IPS-NIHi7 (cell line): ENCODE measurements around the gene MPND.

Experiments
- DNase-seq: peaks from one replicate; pipeline ENCODE4 v3.0.0; 2012; ENCODE audit warnings: mixed read lengths; ENCODE audit errors: extremely low spot score

The MPND gene, protein sequence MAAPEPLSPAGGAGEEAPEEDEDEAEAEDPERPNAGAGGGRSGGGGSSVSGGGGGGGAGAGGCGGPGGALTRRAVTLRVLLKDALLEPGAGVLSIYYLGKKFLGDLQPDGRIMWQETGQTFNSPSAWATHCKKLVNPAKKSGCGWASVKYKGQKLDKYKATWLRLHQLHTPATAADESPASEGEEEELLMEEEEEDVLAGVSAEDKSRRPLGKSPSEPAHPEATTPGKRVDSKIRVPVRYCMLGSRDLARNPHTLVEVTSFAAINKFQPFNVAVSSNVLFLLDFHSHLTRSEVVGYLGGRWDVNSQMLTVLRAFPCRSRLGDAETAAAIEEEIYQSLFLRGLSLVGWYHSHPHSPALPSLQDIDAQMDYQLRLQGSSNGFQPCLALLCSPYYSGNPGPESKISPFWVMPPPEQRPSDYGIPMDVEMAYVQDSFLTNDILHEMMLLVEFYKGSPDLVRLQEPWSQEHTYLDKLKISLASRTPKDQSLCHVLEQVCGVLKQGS

DNA sequence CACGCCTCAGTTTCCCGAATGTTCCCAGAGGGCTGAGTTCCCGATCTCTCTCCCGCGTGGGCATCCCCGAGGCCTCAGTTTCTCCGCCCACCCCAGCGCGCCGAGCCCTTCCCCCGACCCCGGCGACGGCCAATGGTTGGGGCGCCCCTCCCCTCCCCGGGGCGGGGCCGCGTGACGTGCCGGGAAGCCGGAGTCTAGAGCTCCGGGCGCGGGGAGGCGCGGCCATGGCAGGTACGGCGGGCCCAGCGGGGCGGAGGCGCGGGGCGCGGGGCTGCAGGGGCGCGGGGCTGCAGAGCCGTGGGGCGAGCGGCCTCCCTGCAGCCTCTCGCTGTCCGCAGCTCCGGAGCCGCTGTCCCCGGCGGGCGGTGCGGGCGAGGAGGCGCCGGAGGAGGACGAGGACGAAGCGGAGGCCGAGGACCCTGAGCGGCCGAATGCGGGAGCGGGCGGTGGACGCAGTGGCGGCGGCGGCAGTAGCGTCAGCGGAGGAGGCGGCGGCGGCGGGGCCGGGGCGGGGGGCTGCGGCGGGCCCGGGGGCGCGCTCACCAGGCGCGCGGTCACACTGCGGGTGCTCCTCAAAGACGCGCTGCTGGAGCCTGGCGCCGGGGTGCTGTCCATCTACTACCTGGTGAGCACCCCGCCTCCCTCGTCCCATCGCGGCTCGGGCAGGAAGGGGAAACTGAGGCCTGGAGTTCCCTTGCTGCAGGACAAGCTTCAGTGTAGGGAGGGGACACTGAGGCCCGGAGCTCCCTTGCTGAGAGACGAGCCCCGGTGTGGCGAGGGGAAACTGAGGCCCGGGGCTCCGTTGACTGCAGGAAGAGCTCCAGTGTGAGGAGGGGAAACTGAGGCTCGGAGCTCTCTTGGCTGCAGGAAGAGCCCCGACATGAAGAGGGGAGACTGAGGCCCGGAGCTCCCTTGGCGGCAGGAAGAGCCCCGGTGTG lies at the start of gene MPND:
TSS of gene MPND (plus strand) at position 193 of the 938 bp plus-strand sequence. CDS start at position 225, 32 bp downstream.
- peak; percentile 87 for DNase-seq

DNA sequence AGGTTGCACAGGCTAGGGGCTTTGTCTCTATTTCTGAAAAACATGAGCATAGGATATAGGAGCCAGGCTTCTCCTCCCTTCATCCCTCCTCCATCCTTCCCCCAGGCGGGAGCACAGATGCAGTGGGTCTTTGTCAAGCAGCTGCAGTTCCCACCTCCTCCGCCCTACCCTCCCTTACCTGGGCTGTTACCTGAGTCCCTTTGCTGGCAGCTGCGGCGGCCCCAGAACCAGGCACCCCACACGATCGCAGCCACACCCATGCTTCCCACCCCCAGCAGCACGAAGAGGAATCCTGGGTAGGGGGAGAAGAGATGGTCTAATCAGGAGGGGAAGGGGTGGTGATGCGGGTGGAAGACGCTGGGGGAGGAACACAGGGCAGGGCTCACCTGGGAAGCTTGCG lies 49.0 kb upstream of the MPND start:
- no peak for DNase-seq

DNA sequence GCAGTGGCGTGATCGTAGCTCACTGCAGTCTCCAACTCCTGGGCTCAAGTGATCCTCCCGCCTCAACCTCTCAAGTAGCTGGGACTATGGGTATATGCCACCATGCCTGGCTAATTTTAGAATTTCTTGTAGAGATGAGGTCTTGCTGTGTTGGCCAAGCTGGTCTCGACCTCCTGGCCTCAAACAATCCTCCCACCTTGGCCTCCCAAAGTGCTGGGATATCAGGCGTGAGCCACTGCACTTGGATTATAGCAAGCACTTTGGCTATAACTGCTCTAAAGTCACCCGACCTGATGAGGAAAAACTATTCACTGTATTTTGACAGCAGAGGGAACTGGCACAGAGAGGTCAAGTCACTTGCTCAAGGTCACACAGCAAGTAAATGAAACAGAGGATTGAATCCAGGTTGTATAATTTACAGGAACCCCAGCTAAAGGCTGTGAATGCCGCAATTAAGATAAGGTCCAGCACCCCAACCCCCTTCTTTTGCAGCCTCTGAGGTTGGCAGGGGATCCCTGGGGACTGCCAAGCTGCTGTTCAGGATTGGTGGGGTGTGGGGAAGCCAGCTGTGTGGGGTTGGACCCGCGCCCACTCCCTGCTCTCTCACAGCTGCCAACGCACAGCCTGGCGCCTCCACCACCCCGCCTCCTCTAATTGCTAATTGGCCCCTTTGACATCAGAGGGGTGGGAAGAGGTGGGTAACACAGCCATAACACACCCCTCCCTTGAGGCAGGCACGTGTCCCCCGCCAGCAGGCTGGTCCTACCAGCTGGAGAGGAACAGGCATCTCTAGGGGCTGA lies 47.2 kb upstream of the MPND start:
- DNase-seq, result peak; percentile 41

DNA sequence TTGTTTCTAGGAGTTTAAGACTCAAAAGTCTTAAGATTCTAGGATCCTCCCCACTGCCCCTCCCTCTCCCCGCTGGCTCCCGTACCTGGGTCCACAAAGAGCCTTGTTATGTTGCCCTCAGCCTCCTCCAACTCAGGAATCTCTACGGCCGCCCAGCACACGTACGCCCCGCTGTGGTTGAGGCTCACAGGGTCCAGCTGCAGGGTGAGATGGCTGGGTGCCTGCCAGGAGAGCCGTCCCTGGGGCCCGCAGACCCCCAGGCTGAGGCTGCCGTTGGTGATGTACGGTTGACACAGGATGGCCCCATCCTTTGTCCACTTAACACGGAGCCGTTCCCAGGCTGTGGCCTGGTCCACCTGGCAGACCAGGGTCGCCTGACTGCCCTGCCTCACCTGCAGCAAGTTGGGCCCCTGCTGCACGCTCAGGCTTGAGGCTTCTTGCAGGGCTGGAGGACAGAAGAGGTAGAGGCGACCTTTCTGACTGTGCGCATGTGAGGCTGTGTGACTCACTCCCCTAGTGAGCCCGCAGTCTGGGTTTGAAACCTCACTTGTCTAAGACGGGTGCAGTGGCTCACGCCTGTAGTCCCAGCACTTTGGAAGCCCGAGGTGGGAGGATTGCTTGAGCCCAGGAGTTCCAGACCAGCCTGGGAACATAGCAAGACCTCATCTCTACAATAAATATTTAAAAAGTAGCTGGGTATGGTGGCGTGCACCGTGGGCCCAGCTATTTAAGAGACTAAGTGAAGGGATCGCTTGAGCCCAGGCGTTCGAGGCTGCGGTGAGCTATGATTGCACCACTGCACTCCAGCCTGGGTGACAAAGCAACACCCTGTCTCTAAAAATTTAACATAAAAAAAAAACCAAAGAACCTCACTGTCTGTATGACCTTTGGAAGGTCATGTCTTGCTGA lies 45.2 kb upstream of the MPND start:
- no peak for DNase-seq

DNA sequence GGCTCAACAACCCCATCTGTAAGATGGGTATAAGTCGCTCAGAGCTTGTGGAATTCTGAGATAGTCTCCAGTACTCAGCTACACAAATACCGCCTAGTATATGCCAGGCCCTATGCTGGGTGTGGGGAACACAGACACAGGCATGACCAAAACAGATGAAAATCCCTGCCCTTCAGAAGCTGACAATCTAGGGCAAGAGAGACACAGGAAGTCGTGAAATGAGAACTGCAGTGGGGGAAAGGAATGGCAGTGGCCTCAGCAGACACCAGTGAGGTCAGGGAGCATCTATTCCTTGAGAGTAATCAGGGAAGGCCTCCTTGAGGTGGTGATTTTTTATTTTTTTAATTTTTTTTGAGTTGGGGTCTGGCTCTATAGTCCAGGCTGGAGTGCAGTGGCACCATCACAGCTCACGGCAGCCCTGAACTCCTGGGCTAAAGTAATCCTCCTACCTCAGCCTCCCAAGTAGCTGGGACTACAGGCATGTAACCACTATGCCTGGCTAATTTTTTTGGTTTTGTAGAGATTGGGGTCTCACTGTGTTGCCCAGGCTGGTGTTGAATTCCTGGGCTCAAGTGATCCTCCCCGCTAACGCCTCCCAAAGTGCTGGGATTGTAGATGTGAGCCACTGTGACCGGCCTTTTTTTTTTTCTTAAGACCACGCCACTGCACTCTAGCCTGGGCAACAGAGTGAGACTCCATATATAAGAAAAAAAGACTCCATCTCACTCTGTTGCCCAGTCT lies 44.4 kb upstream of the MPND start:
- DNase-seq, result no peak

DNA sequence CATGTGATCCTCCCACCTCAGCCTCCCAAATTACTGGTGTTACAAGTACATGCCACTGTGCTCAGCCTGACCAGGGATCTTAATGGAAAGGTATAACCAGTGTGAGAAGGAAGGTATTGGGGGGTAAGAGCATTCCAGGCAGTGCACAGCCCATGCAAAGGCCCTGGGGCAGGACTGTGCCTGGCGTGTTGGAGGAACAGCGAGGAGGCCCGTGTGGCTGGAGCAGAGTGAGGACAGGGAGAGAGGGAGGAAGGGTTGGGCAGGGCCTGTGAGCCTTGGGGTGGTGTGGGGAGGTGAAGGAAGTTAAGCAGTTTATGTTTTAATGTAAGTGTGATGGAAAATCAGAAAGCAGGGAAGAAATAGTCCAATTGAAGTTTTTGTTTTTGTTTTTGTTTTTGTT lies 42.8 kb upstream of the MPND start:
- DNase-seq, result no peak

DNA sequence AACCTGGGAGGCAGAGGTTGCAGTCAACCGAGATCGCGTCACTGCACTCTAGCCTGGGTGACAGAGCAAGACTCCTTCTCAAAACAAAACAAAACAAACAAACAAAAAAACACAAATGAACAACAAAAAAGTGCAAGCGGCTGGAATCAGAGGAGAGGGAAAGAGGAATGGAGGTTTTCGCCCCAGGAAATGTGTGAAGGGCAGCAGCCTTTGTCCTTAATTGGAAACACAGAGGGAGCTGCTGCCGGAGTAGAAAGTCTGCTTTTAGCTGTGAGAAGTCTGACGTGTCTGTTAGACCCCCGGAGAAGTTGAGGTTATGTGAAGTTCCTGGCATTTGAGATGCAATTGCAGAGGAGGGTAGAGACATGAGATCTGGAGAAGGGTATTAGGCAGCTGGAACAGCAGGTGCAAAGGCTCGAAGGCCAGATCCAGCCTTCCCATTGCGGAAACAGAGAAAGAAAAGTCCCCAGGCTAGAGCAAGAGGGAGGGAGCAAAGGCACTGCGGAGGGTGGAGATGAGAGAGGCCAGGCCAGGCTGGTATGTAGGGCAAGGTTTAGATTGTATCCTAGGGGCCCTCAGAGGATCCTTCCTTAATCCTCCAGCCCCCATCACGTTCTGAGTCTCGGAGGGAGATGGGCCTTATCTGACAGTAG lies 41.6 kb upstream of the MPND start:
- no peak for DNase-seq

DNA sequence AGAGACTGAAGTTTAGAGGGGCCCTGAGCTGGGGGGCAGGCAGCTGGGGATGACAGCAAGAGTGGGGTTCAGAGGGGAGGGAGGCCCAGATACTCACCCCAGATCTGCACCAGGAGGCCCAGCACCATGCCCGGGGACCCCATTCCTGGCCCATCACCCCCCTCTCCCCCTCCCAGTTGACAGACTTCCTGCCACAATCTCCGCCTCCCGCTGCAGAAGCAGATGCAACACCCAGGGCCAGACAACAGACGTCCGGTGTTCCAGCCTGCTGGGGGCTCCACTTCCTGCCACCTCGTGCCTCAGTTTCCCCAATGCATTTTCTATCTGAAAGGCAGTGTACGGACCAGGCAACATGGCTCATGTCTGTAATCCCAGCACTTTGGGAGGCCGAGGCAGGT lies 41.1 kb upstream of the MPND start, which contains the start of gene TMIGD2:
TSS of gene TMIGD2 (minus strand) at position 147 of the 398 bp plus-strand sequence. CDS start at position 143, 4 bp downstream.
- DNase-seq, result no peak

DNA sequence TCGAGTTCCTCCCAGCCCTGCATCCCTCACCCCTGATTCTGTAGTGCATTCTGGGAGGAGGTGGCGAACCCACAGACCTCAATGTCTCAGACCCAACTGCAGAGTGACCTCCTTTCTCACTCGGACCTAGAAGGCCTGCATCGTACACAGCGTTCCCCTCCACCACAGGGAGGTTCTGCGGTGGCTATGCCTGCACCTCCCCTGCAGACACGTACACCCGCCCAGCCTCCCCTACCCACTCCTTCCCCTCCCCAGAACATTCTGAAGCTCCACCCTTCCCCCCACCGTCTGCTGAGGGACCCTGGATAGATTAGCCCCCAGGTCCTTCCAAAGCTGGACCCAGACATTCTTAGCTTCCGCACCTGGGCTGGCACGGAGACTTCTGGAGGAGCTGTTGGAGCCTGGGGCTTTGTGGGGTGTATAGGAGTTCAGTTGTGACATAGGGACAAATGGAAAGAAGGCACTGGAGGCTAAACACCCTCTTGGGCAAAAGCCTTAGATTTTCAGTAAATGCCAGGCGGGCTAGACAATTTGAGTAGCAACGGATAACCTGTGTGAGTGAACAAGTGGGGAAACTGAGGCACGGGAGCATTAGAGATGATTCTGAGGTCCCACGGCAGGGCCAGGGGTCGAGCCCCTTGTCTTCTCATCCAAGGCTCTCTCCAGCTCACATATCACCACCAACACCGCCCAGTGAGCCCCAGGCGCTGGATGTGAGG lies 39.4 kb upstream of the MPND start:
- DNase-seq, result no peak

DNA sequence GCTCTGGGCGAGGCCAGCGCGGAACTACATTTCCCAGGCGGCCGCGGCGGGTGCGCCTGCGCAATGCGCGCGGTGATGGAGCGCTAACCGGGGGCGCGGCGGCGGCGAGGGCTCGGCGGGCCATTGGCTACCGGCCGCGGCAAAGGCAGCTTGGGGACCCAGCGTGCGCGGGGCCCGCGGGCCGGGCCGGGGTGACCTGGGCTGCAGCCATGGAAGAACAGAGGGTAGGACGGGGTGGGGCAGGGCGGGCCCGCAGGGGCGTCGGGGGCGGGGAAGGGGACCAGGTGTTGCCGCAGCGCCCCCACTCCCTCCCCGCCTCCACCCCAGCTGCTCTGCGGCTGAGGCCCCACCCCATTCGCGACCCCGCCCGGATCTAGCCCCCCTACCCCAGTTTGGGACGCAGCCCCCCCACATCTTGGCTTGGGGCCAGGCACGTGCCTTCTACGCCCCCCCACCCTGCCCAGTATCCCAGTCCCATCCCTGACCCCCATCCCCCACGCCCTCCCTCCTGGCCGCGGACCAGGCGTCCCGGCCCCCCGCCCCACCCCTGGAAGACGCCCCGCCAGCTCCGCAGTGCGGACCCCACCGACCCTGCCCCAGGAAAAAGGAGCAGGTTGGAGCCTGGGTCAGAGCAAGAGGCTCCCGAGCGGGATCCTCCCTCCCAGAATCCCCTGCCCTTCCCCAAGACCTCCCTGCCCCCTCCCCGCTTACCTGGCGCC lies 38.7 kb upstream of the MPND start, which contains the start of gene FSD1:
TSS of gene FSD1 (plus strand) at position 61 of the 719 bp plus-strand sequence. CDS start at position 210, 149 bp downstream.
- DNase-seq, result peak; percentile 99

DNA sequence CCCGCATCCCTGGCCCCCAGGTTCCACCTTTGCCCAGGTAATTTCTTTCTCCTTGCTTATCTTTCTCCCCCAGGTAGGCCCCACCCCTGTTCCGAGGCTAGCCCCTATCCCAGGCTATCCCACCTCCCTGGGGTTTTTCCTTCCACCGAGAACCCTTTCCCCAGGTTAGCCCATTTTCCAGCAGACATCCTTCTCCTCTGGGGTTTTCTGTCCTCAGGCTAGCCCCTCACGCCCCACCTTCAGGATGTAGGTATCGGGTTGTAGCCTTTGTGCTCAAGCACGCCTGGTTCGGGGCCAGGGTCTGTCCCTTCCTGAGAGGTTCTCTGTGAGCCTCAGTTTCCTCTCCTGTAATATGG lies 38.1 kb upstream of the MPND start:
- no peak for DNase-seq

DNA sequence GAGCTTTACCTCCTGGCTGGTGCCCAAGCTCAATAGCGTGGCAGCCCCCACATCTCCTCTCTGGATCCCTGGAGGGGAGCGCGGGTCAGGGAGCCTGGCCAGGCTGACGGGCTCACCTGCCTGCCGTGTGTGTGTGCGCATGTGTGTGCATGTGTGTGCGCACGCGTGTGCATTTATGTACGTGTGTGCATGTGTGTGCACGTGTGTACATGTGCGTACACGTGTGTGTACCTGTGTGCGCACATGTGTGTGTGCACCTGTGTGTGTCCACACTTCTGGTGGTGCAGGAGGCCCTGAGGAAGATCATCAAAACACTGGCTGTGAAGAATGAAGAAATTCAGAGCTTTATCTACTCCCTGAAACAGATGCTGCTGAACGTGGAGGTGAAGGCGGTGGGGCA lies 37.7 kb upstream of the MPND start:
- no peak for DNase-seq

DNA sequence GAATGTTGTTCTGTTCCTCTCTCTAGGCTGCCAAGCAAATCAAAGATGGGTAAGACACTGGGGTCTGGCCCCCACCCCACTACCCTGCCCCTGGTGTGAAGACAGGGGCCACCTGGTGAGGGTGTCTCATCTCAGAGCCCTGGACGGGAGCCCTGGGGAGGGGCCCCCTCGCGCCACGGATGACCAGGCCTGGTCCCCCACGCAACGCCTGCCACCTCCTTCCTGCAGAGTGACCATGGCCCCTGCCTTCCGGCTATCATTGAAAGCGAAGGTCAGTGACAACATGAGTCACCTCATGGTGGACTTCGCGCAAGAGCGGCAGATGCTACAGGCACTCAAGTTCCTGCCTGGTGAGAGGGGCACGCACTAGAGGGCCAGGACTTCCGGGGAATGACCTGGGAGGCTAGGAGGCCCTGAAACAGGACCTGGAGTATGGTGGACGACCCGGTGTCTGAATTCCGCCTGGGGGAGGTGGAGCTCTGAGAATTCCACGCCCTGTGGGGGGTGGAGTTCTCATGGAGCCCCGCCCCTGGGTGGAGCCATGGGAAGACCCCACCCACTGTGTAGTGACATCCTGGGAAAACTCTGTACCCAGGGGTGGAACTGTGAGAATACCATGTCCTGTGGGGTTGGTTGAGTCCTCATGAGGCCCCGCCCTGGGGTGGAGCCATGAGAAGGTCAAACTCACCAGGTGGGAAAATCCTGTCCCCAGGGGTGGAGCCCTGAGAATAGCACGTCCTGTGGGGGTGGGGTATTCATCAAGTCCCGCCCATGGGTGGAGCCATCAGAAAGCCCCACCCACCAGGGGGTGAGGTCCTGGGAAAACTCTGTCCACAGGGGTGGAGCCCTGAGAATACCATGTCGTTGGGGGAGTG lies 32.9 kb upstream of the MPND start:
- peak; percentile 74 for DNase-seq

DNA sequence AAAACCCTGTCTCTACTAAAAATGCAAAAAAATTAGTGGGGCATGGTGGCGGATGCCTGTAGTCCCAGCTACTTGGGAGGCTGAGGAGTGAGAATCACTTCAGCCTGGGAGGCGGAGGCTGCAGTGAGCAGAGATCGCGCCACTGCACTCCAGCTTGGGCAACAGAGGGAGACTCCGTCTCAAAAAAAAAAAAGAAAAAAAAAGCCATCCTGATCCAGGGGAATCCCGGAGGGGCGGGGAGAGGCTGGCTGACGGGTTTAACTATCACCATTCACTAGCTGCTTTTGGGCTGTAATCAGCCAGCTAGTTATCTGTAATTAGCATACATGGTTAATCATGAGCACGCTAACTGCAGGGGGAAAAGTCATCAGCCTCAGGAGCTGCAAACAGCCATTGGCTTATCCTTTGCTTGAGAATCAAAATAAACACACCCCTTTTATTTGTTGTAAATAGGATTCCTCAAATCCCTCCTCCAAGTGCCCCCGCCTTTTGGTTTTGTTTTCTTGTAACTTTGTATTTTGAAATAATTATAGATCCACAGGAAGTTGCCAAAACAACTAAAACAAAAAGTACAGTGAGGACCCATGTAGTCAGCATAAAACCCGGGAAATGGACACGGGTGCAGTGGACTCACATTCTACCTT lies 29.4 kb upstream of the MPND start:
- DNase-seq, result no peak

DNA sequence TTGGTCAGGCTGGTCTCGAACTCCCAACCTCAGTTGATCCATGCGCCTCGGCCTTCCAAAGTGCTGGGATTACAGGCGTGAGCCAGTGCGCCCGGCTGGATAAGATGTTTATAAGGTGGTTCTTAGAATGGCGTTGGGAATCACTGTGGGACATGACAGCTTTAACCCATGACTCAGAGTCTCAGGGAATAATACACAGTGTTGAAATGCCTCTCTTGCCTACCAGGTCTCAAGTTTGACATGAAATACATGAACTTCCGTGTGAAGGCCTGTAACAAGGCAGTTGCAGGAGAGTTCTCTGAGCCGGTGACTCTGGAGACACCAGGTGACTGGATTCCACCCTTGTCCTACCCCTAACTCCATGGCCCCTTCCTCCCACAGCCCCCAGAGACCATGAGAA lies 26.4 kb upstream of the MPND start:
- DNase-seq, result no peak

DNA sequence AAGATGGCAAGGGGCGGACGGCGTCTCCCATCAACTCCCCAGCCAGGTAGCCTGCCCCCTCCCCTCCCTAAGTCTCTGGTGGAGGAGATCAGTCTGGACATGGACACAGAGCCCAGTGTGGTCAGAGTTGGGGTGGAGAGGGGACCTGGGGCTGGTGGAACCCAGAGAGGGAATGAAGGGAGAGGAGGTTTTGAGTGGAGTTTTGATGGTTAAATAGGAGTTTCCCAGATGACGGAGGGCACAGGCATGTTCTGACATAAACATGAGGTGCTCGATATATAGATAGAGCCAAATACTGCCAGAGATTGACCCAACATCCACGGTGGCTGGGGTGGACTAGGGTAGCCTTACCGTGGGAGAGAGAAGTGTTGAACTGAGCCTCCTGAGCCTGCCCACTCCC lies 24.9 kb upstream of the MPND start:
- DNase-seq, result no peak
